Inflammatory macrophage treated with lipopolysaccharide for 4 hours (primary cell): ENCODE measurements around the gene ARHGAP29.

Experiments
- DNase-seq: peaks from one replicate; pipeline ENCODE4 v3.0.0-alpha.2; 2020

Gene ARHGAP29

GRCh38 chr1:94259635-94260289, 22.4 kb upstream of the ARHGAP29 start:
- no peak for DNase-seq

DNA sequence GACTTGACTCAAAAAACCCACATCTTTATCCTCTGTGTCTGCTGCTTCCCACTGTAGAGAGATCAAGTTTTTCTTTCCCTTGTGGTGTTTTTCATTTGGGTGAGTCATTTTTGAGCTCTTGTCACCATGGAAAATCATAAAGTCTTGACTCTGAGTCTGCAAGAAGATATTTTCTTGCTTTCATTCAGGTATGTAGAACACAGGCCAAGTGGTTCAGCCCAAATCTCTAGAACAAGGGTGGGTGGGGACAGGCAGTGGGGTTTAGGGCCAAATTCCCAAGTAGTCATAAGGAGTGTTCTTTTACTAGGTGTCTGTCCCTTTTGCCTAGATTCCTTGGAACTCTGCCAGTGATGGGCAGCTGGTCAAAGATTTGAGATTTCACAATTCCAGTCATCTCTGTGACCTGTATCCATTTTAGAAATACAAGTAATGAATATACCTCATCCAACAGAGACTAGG, 21.5 kb upstream of the ARHGAP29 start:
- DNase-seq, result no peak

DNA sequence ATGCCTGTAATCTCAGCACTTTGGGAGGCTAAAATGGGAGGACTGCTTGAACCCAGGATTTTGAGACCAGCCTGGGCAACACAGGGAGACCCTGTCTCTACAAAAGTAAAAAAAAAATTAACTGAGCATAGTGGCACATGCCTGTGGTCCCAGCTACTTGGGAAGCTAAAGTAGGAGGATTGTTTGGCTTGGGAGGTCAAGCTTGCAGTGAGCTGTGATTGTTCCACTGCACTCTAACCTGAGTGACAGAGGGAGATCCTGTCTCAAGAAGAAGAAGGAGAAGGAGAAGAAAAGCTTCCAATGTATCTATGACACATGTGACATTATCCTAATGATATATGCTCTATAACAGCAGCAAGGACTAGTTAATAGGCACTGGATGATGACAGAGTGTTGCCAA, 20.1 kb upstream of the ARHGAP29 start:
- DNase-seq, result no peak

- no peak for DNase-seq
These were observed 18.1 kb upstream of the ARHGAP29 start for GRCh38 chr1:94255476-94255875.

DNA sequence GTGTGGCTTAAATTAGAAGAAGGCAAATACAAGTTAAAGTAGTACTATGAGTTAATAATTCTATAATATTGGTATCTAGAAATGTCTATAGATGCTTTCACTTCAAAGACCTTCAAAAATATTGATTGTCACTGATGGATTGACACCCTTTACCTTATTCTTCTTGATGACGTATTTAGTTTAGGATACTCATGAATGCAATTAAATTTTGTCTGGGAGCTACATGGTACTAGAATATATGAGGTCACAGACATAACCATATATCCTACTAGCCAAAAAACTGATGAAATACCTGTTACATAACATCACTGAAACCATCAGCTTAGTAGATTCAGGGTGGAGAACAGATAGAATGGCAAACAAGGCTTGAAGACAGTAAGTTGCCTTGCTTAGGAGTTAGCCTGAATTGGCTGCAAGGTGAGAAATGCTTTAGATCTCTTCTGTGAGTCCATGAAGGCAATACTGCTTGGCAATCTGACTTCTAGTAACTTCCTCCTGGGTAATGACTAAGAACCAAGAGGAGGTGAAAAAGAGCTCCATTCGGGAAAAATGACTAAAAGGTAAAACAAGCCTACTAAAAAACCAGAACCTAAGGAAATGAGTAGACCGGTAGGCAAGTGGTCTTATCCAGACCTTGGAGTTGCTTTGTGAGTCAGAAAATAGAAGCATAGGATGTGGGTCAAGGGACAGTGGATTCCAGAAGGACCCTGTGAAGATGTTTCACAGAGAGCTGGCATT, 16.9 kb upstream of the ARHGAP29 start:
- DNase-seq, result no peak

GRCh38 chr1:94253456-94254017, 16.2 kb upstream of the ARHGAP29 start:
- DNase-seq, result no peak

DNA sequence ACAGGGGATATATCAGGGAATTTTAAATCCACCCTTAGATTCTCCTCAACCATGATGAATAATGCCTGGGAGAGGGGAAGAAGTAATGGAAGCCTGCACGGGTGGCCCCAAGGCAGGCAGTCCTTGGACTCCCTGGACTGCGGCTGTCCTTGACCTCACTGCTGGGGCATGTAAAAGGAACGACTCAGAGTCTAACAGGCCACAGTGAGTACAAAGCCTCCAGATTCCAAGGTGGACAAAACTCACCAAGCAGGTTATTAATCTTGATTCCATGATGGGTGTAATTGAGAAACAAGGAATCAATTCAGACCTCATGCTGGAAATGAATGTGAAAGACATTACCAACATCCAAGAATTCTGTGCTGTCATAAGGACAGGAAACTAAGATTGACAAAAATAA, 13.0 kb upstream of the ARHGAP29 start:
- no peak for DNase-seq

GRCh38 chr1:94248956-94249688, 11.7 kb upstream of the ARHGAP29 start:
- no peak for DNase-seq

GRCh38 chr1:94247138-94248094, 10.0 kb upstream of the ARHGAP29 start:
- peak; percentile 41 for DNase-seq

GRCh38 chr1:94246692-94247137, 9.3 kb upstream of the ARHGAP29 start:
- no peak for DNase-seq

DNA sequence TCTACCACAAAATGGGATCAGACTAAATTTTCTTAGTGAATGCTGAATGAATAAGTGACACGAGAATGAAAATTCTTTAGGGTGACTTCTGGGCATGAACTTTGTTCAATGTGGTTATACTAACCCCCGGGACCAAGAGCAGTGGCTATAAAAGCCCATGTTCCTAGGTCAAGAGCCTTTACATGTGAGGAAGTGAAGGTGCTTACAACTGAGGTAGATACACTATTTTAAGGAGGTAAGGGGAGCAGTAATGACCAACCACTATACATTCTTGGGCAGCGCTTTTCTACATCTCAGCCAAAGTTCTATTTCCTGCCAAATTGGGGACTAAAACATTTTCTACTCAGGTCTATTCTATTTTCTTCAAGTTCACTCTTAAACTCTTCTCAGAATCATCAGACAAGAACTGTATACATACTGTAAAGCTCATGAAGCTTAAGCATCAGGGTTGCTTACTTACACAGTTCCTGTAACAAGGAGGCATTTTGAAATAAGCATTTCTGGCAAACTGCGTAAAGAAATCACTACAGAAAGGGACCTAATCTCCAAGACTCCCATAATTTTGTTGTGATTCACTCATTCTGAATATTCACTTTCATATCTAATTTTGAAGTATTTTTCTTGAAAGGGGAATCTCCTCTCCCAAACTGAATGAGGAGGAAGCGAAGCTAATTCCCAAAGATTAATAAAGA, 8.5 kb upstream of the ARHGAP29 start:
- no peak for DNase-seq

GRCh38 chr1:94244816-94245215, 7.4 kb upstream of the ARHGAP29 start:
- no peak for DNase-seq

- DNase-seq, result no peak
These were observed 6.3 kb upstream of the ARHGAP29 start for GRCh38 chr1:94243665-94244064.

DNA sequence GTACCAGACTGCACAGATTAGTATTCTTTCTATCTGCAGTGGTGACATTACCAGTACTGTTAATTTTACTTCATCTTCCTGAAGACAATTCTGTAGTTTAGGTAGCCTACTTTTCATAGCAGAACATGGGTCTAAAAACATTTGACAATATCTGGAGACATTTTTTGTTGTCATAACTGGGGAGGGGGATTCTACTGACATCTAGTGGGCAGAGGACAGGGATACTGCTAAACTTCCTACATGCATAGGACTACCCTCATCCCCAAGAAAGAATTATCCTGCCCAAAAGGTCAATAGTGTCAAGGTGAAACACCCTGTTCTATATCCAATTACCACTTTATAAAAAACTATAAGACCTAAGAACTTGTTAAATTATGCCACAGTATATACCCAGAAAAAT, 3.4 kb upstream of the ARHGAP29 start:
- no peak for DNase-seq

- DNase-seq, result no peak
These were observed 2.4 kb upstream of the ARHGAP29 start for GRCh38 chr1:94239796-94240195.

DNA sequence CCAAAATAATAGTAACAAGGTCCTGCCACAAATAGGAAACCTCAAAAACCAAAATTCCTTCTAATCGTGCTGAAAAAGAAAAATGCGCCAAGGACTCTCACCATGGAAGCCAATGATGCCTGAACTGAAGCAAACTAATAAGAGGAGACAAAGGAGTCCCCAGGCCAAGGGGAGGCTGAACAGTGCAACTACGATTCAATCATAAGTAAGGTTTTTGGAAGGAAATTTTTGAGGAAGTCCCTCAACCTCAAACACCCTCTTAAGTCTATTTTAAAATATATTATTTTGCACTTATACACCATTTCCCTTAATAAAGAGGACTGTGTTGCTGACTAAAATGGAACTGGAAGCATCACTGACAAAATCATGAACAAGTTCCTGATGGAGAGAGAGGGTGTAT, 1.7 kb upstream of the ARHGAP29 start:
- DNase-seq, result no peak

GRCh38 chr1:94236630-94237290, 624 bp downstream of the ARHGAP29 start:
- no peak for DNase-seq

DNA sequence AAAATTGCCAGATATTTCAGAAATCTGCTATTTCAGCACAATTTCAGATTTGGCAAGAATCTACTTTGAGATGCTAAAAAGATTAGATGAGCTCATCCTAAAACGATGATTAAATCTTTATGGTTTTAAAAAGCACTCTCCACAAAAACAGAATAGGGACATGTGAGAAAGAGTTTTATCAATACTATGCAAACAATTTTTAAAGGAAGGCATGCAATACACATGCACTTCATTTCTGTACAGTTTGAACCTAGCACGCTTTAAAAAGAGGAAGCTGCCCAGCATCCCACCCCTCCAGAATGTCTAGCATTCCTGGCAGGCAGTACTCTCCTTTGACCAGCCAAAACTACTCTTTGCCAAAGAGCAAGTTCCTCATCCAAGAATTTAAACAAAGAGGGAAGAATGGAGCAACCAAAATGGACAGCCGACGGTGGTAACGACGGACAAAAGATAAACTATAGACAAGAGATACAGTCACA, 1.3 kb downstream of the ARHGAP29 start:
- DNase-seq, result no peak

- DNase-seq, result no peak
These were observed 2.0 kb downstream of the ARHGAP29 start for GRCh38 chr1:94235189-94236012.

- no peak for DNase-seq
These were observed 2.8 kb downstream of the ARHGAP29 start for GRCh38 chr1:94234615-94235014.
